Measurements from ENCODE around the gene CCDC186.

CCDC186 gene

DNA sequence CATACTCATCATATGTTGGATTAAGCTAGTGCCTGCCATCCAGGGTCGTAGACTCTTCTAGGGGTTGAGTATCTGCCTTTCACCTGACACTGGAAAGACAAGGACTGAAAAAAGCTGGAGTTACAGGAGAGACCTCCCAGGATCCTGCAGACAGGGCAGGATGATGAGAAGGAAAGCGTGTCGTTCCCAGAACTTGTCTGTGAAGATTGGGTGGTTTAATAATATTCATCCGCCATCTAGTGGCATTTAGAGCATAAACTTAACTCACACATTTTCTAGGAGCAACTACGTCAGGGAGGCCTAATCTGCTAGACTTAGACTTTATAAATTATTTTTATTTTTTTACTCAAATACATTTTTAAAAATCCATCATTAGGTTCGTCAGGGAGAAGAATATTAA is 70.7 kb downstream of the CCDC186 start:
- DNase-seq = no peak

DNA sequence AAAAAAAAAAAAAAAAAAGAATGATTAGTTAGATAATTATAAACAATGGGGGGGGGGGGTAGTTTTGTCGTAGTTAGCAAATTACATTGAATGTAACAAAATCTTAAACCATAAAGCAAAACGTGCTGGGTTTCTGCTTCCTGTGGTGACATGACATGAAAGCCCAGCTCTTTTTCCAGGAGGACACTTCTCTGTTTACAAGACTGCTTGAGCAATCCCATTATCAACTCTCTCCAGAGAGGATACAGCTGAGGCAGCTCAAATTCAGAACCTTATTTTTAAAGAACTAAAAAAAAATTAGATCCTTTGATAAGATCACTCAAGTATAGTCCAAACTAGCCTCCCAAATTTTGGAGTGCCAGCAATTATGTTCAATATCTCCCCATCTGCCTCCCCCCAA is 71.7 kb downstream of the CCDC186 start:
- DNase-seq = no peak

GRCh38 chr10:114100848-114101741 is 72.9 kb downstream of the CCDC186 start:
- no peak for DNase-seq

GRCh38 chr10:114096864-114097263 is 77.1 kb downstream of the CCDC186 start:
- no peak for DNase-seq

DNA sequence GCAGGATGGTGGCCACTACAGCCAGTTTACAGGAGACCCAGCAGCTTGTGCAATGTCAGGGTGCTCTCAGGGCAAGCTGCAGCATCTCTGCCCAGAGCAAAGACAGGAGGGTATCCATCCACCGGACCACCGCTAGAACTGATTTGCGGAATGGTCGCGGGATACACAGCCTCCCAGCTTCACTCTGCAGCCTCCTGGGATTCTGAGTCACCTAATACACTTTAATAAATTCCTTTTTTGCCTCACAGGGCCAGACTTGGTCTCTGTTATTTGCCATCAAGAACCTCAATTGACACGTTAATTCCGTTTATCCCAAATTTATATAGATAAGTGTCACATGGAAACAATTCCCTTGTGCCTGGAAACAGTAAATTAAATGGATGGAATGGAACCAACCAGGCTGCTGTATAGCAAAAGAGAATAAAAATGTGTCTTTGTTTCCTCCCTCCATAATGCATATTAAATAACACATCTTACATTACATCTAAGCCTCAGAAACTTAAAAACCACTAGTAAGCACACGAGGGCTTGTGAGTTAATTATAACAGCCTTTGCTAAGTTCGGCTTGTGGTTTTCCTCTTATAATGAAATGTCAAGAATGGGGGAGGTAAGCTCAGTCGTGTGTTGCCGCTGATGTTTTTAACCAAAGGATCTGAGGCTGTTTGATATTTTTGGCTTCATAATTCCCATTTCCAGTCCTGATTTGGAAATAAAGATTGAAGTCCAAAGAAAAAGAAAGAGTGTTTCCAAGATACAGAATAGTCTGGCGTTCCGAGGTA is 78.3 kb downstream of the CCDC186 start:
- DNase-seq = no peak

DNA sequence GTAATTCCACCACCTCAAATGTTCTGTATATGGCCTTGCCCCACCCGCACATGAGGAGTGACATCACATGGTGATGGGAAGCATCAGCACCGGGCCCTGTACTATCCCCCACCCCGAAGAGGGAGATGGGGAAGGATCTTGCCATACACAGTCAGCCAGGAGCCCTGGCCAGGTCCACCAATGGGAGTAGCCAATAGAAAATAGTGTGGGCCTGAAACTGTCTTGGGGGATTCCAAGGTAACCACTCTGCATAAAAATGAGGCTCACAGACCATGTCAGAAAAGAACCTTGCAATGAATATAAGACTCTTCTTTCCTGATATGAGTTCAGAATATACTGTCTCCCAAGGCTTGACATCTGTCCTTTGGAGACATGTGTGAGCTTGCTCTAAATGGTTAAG is 79.2 kb downstream of the CCDC186 start:
- no peak for DNase-seq

DNA sequence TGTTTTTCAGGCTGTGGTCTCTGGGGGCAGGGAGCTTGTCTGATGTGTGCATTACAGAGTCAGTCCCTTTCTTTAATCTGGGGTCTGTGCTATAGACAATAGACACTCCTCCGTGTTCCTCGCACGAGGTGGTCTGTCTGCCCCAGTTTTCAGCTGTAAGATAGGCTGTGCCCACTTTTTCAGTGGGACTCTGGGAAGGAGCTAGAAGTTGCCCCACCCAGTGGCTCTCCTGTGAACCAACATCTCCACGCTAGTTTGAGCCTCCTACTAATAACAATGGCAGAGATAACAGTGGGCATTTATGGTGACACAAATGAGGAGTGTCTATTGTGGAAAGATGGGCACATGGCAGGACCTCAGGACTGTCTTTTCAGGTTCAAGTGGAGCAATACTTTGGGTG is 86.3 kb downstream of the CCDC186 start:
- no peak for DNase-seq

DNA sequence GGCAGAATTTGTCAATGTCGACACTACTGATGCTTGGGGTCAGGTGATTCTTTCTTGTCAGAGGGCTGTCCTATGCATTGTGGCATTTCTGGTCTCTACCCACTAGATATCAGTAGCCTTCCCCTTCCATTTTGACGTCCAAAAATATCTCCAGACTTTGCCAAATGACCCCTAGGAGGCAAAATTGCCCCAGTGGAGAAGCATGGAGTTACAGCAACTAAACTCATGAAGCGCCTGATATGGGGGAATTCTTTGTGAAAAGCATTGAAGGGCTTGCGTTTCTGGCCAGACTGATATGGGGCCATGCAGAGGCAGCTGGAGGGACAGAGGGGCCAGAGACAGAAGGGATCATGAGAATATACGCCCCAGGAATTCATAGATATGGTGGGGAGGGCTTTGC is 86.7 kb downstream of the CCDC186 start:
- DNase-seq = no peak

GRCh38 chr10:114084215-114084614 is 89.8 kb downstream of the CCDC186 start:
- no peak for DNase-seq

- DNase-seq = no peak
Measured at GRCh38 chr10:114083040-114083439, 91.0 kb downstream of the CCDC186 start.

GRCh38 chr10:114081911-114082583 is 92.0 kb downstream of the CCDC186 start:
- DNase-seq = no peak

- DNase-seq = no peak
Measured at GRCh38 chr10:114079421-114079820, 94.6 kb downstream of the CCDC186 start.

DNA sequence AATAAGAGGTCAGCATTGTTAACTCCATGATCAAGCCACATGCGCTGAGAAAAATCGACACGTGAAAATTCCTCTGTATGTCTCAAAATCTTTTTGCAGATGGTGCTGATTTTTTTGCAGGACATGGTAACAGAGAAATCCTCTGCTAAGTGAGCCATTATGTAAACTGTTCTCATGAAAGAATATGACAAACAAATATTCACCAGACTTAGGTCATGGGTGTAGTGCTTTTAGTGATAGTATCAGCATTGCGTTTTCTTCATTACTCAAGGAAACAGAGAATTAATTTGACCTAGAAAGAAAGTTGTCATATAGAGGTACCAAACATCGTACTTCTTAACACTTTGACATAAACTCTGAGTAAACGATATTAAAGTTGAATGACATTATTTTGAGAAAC is 95.7 kb downstream of the CCDC186 start:
- no peak for DNase-seq

- no peak for DNase-seq
Measured at GRCh38 chr10:114077815-114078219, 96.2 kb downstream of the CCDC186 start.

GRCh38 chr10:114077347-114077746 is 96.7 kb downstream of the CCDC186 start:
- no peak for DNase-seq

DNA sequence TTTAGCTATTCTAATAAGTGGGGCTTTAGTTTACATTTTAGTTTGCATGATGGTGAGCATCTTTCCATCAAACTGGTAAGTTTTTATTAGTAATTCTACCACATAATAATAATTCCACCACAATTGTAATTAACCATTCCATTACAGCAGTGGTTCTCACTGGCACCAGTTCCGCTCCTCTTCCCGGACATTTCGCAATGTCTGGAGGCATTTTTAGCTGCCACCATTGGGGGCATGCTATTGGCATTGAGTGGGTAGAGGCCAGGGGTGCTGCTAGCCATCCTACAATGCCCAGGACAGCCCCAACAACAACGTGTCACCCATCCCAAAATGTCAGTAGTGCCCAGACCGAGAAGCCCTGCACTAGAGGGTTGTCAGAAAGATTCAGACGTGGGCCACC is 98.9 kb downstream of the CCDC186 start:
- DNase-seq = no peak

DNA sequence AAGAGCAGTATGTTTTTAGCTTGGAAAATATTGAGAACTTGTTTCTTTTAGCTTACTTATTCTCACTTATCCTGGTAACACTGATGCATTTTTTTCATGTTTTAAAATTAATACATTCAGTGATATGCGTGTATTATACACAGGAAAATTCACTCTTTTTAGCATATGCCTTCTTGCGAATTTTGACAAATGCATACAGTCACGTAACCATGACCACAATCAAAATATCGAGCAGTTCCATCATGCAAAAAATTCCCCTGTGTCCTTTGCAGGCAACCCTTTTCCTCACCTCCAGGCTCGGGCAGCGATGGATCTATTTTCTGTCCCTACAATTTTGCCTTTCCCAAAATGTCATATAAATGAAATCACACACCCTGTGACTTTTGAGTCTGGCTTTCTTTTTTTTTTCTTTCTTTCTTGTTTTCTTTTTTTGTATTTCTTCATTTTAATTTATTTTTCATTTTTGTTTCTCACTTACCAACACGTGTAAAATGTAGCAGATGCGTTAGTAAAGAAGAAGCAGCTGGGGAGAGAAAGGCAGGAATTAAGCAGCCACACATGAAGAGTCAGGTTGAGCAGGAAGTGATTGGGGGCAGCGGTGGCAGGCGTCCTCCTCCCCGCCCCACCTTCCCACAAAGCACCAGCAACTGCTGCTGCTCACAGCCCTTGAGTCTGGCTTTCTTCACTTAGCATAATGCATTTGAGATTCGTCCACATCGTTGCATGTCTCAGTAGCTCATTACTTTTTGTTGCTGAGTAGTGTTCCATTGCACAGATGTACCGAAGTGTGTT is 100.4 kb downstream of the CCDC186 start:
- DNase-seq = no peak

- no peak for DNase-seq
Measured at GRCh38 chr10:114071178-114071577, 102.8 kb downstream of the CCDC186 start.

All from T-helper 9 cell (primary cell).